HCT116 (cell line): ENCODE results near the gene CKMT2. TPM values are rescaled to one million over a fixed set of nuclear protein-coding genes. Genes with fewer than 3 reads are reported as not detected.

ENCODE experiments used
- ATAC-seq: fragments of 200-7000 bp; cut with Tn5 transposase; 2 replicates; pipeline ENCODE4 v1.9.1; 2020; ENCODE audit warnings: mild to moderate bottlenecking, moderate library complexity
- BruUV-seq: library from RNA; stranded (reverse); fragments of 400-500 nt; replicated peaks from 2 replicates; lab custom pipeline; 2021; lab: Mats Ljungman, UMichigan
- CTCF ChIA-PET: fragments of 300-600 bp; sonication (Branson Sonifier 250); formaldehyde crosslinking; loops from one replicate; lab custom pipeline; 2021; ENCODE audit warnings: antibody characterized with exemption; lab: Charles Lee
- POLR2A ChIA-PET: fragments of 300-600, 350-600 bp; sonication (Branson Sonifier 250); formaldehyde crosslinking; loops from one replicate; lab custom pipeline; 2021; ENCODE audit warnings: antibody characterized with exemption; lab: Charles Lee
- RAD21 ChIA-PET, 2 experiments: fragments of 300-600 bp; sonication (Branson Sonifier 250); formaldehyde crosslinking; loops; one replicate each; lab custom pipeline; 2023; ENCODE audit warnings: low total read pairs in 2 of 2; ENCODE audit not compliant: uncharacterized antibody in 2 of 2, unreplicated experiment in 2 of 2, low non-redundant PET in 1 of 2; lab: Charles Lee
- DNase-seq: peaks from one replicate; pipeline ENCODE4 v3.0.0-alpha.2; 2010; ENCODE audit warnings: low read depth, low spot score
- H2AFZ ChIP-seq: fragments of 200-600 bp; shearing (Covaris generic), sonication (generic); 2 replicates; pipeline ENCODE4 v1.6.1; 2017; ENCODE audit warnings: low read depth, mixed run types, mixed read lengths, antibody characterized with exemption, low read length; ENCODE audit not compliant: poor library complexity, severe bottlenecking
- H3K27ac ChIP-seq: 2 replicates; pipeline ENCODE4 v1.5.1; 2012; ENCODE audit warnings: low read depth, low read length
- H3K27me3 ChIP-seq: fragments of 200-600 bp; sonication (generic); 2 replicates; pipeline ENCODE4 v1.6.1; 2016; ENCODE audit warnings: mixed run types, low read length, mixed read lengths; ENCODE audit not compliant: insufficient read depth
- H3K36me3 ChIP-seq, 2 experiments: fragments of 200-500 bp in 1 of 2; fragments of 200-600 bp in 1 of 2; sonication (Bioruptor generic) in 1 of 2; sonication (generic) in 1 of 2; 2 replicates each; pipeline versions ENCODE4 v1.5.1 to v1.6.1; 2014 to 2016; ENCODE audit warnings: low read length in 2 of 2, inconsistent platforms in 1 of 2, mixed read lengths in 1 of 2, mixed run types in 1 of 2; ENCODE audit not compliant: insufficient read depth in 2 of 2, control insufficient read depth in 1 of 2
- H3K4me1 ChIP-seq, 2 experiments: fragments of 200-600 bp in 1 of 2; sonication (generic) in 1 of 2; 2 replicates each; pipeline versions ENCODE4 v1.5.1 to v1.6.1; 2012 to 2017; ENCODE audit warnings: low read length in 2 of 2, inconsistent platforms in 1 of 2, mild to moderate bottlenecking in 1 of 2, mixed read lengths in 1 of 2, mixed run types in 1 of 2, moderate library complexity in 1 of 2; ENCODE audit not compliant: insufficient read depth in 2 of 2, control insufficient read depth in 1 of 2
- H3K4me2 ChIP-seq: fragments of 200-600 bp; sonication (generic); 2 replicates; pipeline ENCODE4 v1.6.1; 2017; ENCODE audit warnings: mixed run types, low read length, mixed read lengths
- H3K4me3 ChIP-seq, 2 experiments: fragments of 200-600 bp in 1 of 2; sonication (generic) in 1 of 2; replicated peaks in 1 of 2; 2 replicates each; pipeline ENCODE4 v1.5.1; 2011 to 2016; ENCODE audit warnings: low read length in 2 of 2, control low read depth in 1 of 2, low read depth in 1 of 2, mild to moderate bottlenecking in 1 of 2, mixed read lengths in 1 of 2, mixed run types in 1 of 2
- H3K79me2 ChIP-seq: fragments of 200-600 bp; sonication (generic); 2 replicates; pipeline ENCODE4 v1.6.1; 2017; ENCODE audit warnings: mild to moderate bottlenecking, mixed run types, low read length, moderate library complexity, mixed read lengths; ENCODE audit not compliant: insufficient read depth
- H3K9ac ChIP-seq: fragments of 200-600 bp; sonication (generic); 2 replicates; pipeline ENCODE4 v1.6.1; 2016; ENCODE audit warnings: low read length, mixed read lengths
- H3K9me2 ChIP-seq: fragments of 200-600 bp; sonication (generic), shearing (Covaris generic); 2 replicates; pipeline ENCODE4 v1.6.1; 2017; ENCODE audit warnings: mixed run types, mild to moderate bottlenecking, moderate library complexity; ENCODE audit not compliant: insufficient read depth
- H3K9me3 ChIP-seq, 2 experiments: fragments of 200-500 bp in 1 of 2; fragments of 200-600 bp in 1 of 2; sonication (Bioruptor generic) in 1 of 2; sonication (generic) in 1 of 2; 2 replicates each; pipeline ENCODE4 v1.6.1; 2014 to 2017; ENCODE audit warnings: low read length in 2 of 2, mixed read lengths in 2 of 2, inconsistent platforms in 1 of 2, low read depth in 1 of 2, mild to moderate bottlenecking in 1 of 2, mixed run types in 1 of 2, moderate library complexity in 1 of 2; ENCODE audit not compliant: control insufficient read depth in 1 of 2, insufficient read depth in 1 of 2
- H4K20me1 ChIP-seq: fragments of 200-600 bp; sonication (generic), shearing (Covaris generic); 2 replicates; pipeline ENCODE4 v1.6.1; 2017; ENCODE audit warnings: mixed run types, mild to moderate bottlenecking, moderate library complexity; ENCODE audit not compliant: insufficient read depth
- CEBPB ChIP-seq: IDR thresholded peaks from 2 replicates; pipeline ENCODE4 v1.6.1; 2012; ENCODE audit warnings: low read depth
- CTCF ChIP-seq, 3 experiments: fragments of 200-600 bp in 1 of 3; sonication (generic) in 1 of 3; IDR thresholded peaks in 2 of 3; conservative IDR thresholded peaks in 1 of 3; 2 replicates each; pipeline ENCODE4 v1.5.1; 2012 to 2017; ENCODE audit warnings: low read depth in 2 of 3, low read length in 2 of 3, antibody characterized with exemption in 1 of 3, borderline replicate concordance in 1 of 3, control low read depth in 1 of 3, mild to moderate bottlenecking in 1 of 3, mixed read lengths in 1 of 3, mixed run types in 1 of 3, moderate library complexity in 1 of 3; ENCODE audit not compliant: insufficient read depth in 1 of 3
- FOSL1 ChIP-seq: IDR thresholded peaks from 2 replicates; pipeline ENCODE4 v1.6.1; 2012; ENCODE audit warnings: low read depth
- POLR2A ChIP-seq: IDR thresholded peaks from 2 replicates; pipeline ENCODE4 v1.7.0; 2011; ENCODE audit warnings: borderline replicate concordance; ENCODE audit not compliant: insufficient read depth, insufficient read length; ENCODE audit errors: extremely low read depth
- REST ChIP-seq: IDR thresholded peaks from 2 replicates; pipeline ENCODE4 v1.6.1; 2012; ENCODE audit warnings: low read depth
- SIN3A ChIP-seq: IDR thresholded peaks from 2 replicates; pipeline ENCODE4 v1.6.1; 2012; ENCODE audit warnings: low read depth
- TCF7L2 ChIP-seq: IDR thresholded peaks from 2 replicates; pipeline ENCODE4 v1.7.0; 2011; ENCODE audit warnings: borderline replicate concordance, inconsistent platforms; ENCODE audit not compliant: insufficient read depth, insufficient read length; ENCODE audit errors: extremely low read depth
- ZFX ChIP-seq: fragments of 450-650 bp; IDR thresholded peaks from 2 replicates; pipeline ENCODE4 v1.6.1; 2017
- intact Hi-C: fragments of 100-400 bp; cut with micrococcal nuclease; formaldehyde crosslinking; loops from 2 replicates; pipeline ENCODE4 v1.10.0; 2022
- total RNA-seq: library from RNA; stranded (reverse); gene quantifications from one replicate; pipeline ENCODE4 v1.2.1, GENCODE V29; 2021; ENCODE audit not compliant: unreplicated experiment

The CKMT2 gene
- total RNA-seq, 1 experiment from 2014 or later = not detected

GRCh38 chr5:81184749-81185110, 48.4 kb upstream of the CKMT2 start:
- no peak for ATAC-seq
- Histone ChIP-seq H2AFZ (no peak overlapping the region), H3K9ac (no peak overlapping the region), H3K4me1 (no peaks in the 10 kb centered on the region), H3K27me3 (no peaks in the 10 kb centered on the region), H3K4me2 (no peak overlapping the region), H3K4me3 (no peak overlapping the region), H3K36me3 (no peaks in the 10 kb centered on the region), H3K9me2 (no peaks in the 10 kb centered on the region), H3K27ac (no peak overlapping the region), H3K9me3 (no peaks in the 10 kb centered on the region), H4K20me1 (no peaks in the 10 kb centered on the region), H3K79me2 (no peaks in the 10 kb centered on the region)
- ChIA-PET RAD21 (no interaction called here), CTCF (interaction anchor here (1.2 kb wide), 1 partner anchor 11 kb away, joined by 3 read pairs; no protein-coding TSS in a partner anchor), POLR2A (no interaction called here)
- BruUV-seq = no TSS peak
- no peak for TF ChIP-seq FOSL1
- no peak for TF ChIP-seq TCF7L2
- no peak for TF ChIP-seq SIN3A
- no peak for TF ChIP-seq POLR2A
- no peak for TF ChIP-seq ZFX
- TF ChIP-seq REST = no peak
- no peak for TF ChIP-seq CEBPB
- TF ChIP-seq CTCF (IDR thresholded peaks at IDR 0.05 in 2 of 3, conservative IDR thresholded peaks at IDR 0.05 in 1 of 3; ENCODE audit: borderline replicate concordance in 1 of 3, insufficient read depth in 1 of 3, low read depth in 2 of 3, low read length in 2 of 3) = no peak
- intact Hi-C loops = no loop called here
- DNase-seq = no peak
